Esophagus muscularis mucosa (tissue), 2 donors: ENCODE measurements around the gene HECTD4.

ENCODE experiments used
- POLR2A ChIP-seq: fragments of 450-650 bp; IDR thresholded peaks from one replicate; pipeline ENCODE4 v1.6.1; 2017; ENCODE audit warnings: antibody characterized with exemption, moderate library complexity, mild to moderate bottlenecking, low read depth
- POLR2AphosphoS5 ChIP-seq, 2 donors: sonication (generic); formaldehyde crosslinking; IDR thresholded peaks; one replicate each; pipeline ENCODE4 v1.6.1; 2017; ENCODE audit warnings: antibody characterized with exemption in 2 of 2

DNA sequence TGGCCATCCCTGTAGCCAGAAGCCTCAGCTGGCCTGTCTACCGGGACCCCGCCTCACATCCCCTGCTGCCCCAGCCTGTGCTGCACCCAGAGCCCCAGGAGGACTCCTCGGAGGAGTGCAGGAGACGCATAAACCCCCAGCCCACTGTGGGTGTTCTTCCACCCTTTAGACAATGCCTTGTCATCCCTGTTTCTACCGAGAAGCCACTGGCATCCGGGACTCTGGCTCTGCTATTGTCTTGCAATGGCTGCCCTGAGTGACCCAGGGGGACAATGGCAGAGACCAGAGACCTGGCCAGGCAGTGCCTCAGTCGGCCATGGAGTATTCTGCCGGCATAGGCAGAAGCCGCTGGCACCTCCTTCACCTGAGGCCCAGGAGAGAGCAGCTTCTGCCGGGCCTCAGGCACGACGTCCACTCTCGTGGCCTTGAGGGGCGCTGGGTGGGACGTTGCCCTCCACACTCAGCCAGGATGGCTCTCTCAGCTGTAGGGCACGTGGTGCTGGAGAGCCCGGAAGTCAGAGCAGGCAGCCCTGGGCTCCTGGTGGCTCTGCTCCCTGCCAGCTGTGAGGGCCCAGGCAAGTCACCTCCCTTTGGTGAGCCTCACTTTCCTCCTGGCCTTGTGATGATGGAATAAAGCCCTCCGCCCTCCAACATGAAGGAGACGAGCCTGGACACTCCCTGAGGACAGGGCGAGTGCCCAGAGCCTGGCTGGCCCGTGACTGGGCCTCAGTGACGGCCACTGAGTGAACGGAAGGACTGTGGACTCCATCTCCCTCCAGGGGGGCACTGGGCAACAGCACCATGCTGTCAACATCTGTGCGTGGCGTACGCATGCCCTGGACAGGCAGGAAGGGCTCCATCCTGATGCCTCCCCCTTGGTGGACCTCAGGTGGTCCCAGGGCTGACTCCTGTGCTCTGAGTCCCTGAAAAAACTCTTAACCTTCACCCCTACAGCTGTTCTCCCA is 215.9 kb downstream of the HECTD4 start:
- no peak for TF ChIP-seq POLR2A
- TF ChIP-seq POLR2AphosphoS5 (IDR thresholded peaks at IDR 0.05): no peak
